HS-27A (cell line): ENCODE data around the gene COX6B1.
A peak's percentile ranks its signal among the peaks of the same experiment; 100 is the strongest.
"Not testable (repeated sequence)": the region's sequence is repeated elsewhere in the genome, so short reads cannot be mapped to it uniquely, and the experiment has no call there.

Source experiments
- DNase-seq: peaks from one replicate; pipeline ENCODE4 v3.0.0-alpha.2; 2012; ENCODE audit warnings: low read depth, missing footprints

COX6B1 gene

GRCh38 chr19:35648017-35648961 is at the start of gene COX6B1:
Gene COX6B1, plus strand, starts transcription at chr19:35648323. Its CDS starts 2,921 bp downstream, at chr19:35651244.
- peak; percentile 99 for DNase-seq

- DNase-seq: no peak
Observed at GRCh38 chr19:35601971-35602370, 46.2 kb upstream of the COX6B1 start.

GRCh38 chr19:35604436-35604835 is 43.7 kb upstream of the COX6B1 start:
- DNase-seq: not testable (repeated sequence)

GRCh38 chr19:35607170-35607569 is 41.0 kb upstream of the COX6B1 start:
- DNase-seq: not testable (repeated sequence)

GRCh38 chr19:35607661-35608060 is 40.5 kb upstream of the COX6B1 start:
- no peak for DNase-seq

GRCh38 chr19:35608251-35608650 is 39.9 kb upstream of the COX6B1 start:
- DNase-seq: no peak

- no peak for DNase-seq
Observed at GRCh38 chr19:35609851-35610353, 38.2 kb upstream of the COX6B1 start.

GRCh38 chr19:35612224-35612558 is 35.9 kb upstream of the COX6B1 start:
- DNase-seq: no peak

GRCh38 chr19:35612559-35613321 is 35.4 kb upstream of the COX6B1 start, which contains the start of gene HAUS5:
Gene HAUS5, plus strand, starts transcription at chr19:35612735. Its CDS starts 60 bp downstream, at chr19:35612795.
- peak; percentile 95 for DNase-seq

GRCh38 chr19:35613574-35613973 is 34.5 kb upstream of the COX6B1 start:
- DNase-seq: no peak

- no peak for DNase-seq
Observed at GRCh38 chr19:35615036-35615435, 33.1 kb upstream of the COX6B1 start.

GRCh38 chr19:35618857-35619256 is 29.3 kb upstream of the COX6B1 start:
- no peak for DNase-seq

GRCh38 chr19:35619290-35619923 is 28.7 kb upstream of the COX6B1 start:
- DNase-seq: no peak

GRCh38 chr19:35620001-35620400 is 28.1 kb upstream of the COX6B1 start:
- DNase-seq: no peak

- no peak for DNase-seq
Observed at GRCh38 chr19:35621708-35622107, 26.4 kb upstream of the COX6B1 start.

- DNase-seq: no peak
Observed at GRCh38 chr19:35622750-35623149, 25.4 kb upstream of the COX6B1 start.

- no peak for DNase-seq
Observed at GRCh38 chr19:35623327-35624010, 24.7 kb upstream of the COX6B1 start.

GRCh38 chr19:35628264-35628564 is 19.9 kb upstream of the COX6B1 start:
- no peak for DNase-seq

GRCh38 chr19:35628565-35629331 is 19.4 kb upstream of the COX6B1 start, which contains the start of gene RBM42:
Gene RBM42, plus strand, starts transcription at chr19:35629036. Its CDS starts 118 bp downstream, at chr19:35629154.
- DNase-seq: peak; percentile 100

- no peak for DNase-seq
Observed at GRCh38 chr19:35629332-35629633, 18.8 kb upstream of the COX6B1 start.
